Measurements from ENCODE around the gene SORL1-AS1.
"Not testable (repeated sequence)": the region's sequence is repeated elsewhere in the genome, so short reads cannot be mapped to it uniquely, and the experiment has no call there.

SORL1-AS1 gene

DNA sequence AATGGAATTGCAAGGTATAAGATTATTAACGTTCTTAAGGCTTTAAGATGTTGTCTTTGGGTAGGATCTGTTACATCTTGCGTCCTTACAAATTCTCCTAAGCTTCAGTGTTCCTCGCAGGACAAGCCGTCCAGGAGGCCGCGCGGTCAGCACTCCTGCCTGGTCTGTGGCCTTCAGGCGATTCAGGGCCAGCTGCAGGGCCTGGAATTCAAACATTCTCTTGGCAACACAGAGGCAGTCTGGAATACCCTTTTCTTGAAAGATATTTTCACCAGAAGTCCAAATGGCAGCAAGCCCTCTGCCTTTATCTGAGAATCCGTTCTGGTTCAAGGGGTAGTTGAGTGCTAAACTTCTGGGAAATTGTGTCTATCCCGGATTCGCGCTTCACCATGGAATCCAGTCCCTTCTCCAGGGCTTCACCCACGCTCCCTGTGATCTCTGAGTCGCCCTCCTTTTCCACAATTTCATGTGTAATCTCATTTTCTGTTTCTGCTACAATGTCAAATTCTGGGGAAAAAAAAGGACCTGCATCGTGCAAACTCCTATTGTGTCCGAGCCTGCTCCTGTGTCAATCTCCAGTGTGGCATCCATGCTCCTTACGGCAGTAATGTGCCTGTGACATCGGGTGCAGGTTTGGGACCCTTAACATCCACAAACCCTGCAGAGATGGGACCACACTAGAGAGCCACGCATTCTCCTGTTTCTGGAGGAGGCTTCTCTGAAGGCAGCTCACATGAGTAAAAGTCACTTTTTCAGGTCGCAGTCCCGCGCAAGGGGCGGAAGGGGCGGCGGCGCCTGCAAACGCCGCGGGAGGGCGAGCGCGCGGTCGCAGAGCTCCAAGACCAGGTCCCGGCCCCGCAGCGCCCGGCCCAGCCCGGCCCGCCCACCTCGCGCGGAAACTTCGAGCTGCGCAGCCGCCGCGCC lies 26.0 kb downstream of the SORL1-AS1 start:
- peak; percentile 9 to 44 (median 28) for DNase-seq

DNA sequence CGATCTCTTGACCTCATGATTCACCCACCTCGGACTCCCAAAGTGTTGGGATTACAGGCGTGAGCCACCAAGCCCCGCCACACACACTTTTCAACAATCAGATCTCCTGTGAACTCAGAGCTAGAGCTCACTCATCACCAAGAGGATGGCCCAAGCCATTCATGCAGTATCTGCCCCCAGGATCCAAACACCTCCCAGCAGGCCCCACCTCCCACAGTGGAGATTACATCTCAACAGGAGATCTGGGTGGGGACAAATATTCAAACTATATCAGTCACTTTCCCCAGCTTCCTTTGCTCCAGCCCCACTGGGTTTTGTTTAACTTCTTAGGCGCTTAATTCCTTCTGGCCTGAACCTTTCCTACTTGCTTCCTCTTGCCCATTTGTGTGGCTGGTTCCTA lies 26.9 kb downstream of the SORL1-AS1 start:
- no peak for DNase-seq

DNA sequence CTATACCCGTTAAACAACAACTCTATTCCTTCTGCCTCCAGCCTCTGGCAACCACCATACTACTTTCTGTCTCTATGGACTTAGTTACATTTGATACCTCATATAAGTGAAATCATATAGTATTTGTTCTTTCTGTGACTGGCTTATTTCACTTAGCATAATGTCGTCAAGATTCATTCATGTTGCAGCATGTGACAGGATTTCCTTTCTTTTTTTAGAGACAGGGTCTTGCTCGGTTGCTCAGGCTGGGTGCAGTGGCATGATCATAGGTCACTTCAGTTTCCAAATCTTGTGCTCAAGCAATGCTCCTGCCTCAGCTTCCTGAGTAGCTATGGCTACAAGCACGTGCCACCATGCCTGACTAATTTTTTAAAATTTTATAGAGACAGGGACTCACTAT lies 30.1 kb downstream of the SORL1-AS1 start:
- peak in 3 of 6 experiments; percentile 28 to 37 (median 34) for DNase-seq

DNA sequence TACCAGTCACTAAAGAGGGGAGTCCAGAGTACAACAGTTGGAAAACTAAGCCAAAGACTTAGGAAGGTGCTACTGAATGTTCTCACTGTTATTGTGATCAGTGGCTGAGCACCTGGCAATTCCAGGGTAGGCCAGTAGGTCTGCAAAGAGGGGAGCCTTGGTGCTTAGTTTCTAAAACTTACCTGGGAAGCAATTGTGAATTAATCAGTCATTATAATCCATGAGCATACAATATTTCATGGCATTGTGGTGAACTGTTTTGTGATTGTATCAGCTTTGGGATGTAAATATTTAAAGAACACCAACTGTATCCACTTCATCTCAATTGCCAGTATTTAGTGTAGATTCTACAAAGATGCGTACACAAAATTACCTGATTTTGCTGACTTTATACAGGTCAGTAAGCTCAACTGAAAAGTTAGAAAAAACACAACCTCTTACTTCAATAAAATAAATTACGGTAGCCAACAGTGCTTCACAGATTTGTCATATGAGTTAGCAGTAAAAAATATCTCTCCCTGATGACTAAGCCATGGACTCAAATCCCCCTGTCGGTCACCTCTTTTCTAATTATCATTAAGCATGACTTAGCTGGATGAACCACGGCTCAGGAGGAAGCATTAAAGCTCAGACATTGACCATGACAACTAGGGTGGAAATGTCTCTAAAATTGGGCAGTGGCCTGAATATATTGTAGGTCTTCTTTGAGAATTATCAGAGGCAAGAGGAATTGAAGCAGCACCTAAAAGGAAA lies 31.4 kb downstream of the SORL1-AS1 start:
- no peak for DNase-seq

DNA sequence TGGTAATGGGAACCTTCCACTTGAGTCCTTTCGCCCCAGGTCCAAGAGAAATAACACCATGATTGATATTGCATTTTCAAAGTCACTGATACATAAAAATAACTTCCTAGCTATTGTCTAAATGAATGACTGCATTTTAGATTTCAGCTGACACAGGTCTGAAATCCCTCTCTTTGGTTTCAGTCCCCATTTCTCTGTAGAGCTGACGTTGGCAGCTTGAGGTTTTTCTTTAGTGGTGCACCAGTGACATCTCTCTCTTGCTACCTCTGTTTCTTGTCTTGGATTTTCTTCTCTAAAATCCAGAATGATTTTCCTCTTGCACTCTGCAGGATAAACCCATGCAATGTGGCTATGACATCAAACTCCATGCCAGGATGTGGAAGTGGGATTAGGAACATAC lies 32.4 kb downstream of the SORL1-AS1 start:
- no peak for DNase-seq

DNA sequence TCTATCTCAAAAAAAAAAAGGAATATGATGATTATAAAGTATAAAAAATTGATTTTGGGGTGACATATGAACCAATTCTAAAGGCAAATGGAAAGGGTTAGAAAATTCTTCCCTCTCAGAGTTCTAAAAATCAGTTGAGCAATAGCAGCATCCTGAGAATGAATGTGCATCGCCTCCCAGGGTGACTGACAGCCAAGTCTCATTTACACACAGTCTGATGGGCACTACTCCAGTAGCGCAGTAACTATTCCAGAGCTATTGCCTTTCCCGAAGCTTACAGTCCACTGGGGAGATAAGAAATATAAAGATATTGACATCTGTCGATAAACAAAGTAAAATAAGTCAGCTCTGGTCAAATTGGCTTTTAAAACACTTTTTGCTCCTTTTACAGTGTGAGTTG lies 32.9 kb downstream of the SORL1-AS1 start:
- DNase-seq = no peak

DNA sequence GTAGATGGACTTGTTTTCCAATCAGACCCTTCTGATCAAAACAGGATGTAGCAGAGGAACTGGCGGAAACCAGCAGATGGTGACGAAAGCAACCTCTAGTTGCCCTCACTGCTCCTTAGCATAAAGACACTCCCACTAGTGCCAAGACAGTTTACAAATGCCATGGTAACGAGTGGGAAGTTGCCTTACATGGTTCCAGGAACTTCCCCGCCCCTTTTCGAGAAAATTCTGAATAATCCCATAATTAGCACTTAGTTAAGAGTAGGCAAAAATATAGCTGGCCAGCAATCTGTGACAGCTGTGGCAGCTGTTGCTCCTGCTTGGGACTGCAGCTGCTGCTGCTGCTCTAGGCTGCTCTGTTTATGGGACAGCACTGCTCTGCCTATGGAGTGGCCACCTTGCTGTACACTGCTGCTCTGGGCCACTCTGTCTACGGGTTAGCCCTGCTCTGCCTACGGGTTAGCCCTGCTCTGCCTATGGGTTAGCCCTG lies 34.1 kb downstream of the SORL1-AS1 start:
- peak; percentile 15 to 79 (median 69) for DNase-seq

DNA sequence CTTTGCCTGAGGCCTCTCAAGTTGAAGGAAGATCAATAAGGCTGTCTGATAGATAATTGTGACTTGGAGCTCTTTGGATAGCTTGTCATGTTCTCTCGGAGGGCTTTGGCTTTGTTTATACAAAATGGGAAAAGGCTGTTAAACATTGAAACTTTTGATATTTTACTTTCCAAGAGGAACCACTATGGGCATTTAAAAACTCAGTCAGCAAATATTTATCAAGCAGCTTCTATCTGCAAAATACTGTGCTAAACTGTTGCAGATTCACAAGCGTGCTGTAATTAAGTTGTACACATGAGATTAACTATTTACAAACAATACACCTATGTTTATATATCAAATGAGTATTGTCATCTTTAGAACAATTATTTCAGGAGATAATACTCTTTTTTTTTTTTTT lies 35.2 kb downstream of the SORL1-AS1 start:
- no peak for DNase-seq

DNA sequence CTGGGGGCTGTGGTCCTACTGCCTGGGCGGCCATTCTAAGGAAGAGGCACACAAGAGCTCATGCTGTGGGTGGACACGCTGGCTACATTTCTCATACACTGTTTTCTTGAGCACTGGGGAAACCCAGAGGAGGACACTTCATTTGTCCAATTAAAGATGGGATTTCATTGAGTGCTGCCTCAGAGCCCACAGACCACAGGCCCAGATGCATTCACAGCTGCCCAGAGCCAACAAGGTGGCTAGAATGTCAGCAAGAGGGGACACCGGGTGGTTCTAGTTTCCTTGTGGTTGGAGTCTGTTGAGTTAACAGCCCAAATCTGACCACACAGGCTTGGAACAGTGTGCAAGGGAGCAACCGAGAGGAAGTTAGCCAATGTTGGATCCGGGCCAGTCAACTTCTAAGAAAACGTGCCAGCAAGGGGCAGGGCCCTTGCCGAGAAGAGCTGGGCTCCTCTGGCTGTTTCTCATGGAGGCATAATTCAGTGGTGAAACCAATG lies 35.7 kb downstream of the SORL1-AS1 start:
- DNase-seq = peak in 5 of 6 experiments; percentile 11 to 46 (median 42)

DNA sequence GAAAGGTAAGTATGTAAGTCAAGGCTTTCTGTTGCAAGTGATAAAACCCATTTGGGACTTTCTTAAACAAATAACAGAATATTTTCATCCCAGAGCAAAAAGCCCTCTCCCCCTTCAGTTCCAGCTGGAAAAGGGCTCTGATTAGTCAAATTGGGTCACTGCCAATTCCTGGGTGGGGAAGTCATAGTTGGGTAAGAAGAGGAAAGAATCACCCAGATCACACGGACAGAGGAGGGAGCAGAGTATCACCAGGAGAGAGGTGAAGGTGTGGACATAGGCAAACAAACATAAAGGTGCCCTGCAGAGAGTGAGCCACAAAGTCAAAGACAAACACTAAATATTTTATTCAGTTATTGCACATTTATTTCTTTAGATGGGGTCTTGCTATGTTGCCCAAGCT lies 36.9 kb downstream of the SORL1-AS1 start:
- no peak for DNase-seq

DNA sequence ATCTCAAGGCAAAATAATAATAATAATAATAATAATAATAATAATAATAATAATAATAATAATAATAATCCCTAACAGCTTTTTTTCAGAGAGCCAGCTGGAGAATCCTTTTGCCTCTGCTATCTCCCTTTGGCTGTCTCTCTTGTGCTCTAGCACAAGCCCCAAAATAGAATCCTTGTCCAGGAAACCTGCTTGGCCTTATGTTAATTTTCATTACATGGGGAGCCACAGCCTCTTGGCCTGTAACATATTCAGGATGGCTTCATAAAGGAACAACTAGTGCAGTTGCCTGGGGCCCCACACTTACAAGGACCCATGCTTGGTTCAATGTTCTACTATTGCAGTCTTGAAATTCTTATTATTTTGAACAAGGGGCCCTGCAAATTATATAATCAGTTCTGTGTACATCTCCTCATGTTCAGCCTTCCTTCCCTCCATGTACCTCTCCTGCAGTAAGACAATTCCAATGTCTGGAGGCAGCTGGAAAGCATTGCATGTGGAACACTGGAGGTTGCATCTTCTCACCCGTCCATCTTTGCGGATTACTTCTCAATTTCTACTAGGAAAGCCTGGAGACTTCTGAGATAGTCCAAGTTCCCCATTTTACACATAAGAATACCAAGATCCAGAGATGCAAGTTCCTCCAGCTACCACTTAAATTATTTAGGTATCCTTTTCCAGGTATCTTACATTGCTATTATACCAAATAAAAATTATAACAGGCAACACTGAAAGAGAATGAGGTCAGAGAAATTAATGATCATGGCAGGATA lies 38.4 kb downstream of the SORL1-AS1 start:
- DNase-seq = no peak

DNA sequence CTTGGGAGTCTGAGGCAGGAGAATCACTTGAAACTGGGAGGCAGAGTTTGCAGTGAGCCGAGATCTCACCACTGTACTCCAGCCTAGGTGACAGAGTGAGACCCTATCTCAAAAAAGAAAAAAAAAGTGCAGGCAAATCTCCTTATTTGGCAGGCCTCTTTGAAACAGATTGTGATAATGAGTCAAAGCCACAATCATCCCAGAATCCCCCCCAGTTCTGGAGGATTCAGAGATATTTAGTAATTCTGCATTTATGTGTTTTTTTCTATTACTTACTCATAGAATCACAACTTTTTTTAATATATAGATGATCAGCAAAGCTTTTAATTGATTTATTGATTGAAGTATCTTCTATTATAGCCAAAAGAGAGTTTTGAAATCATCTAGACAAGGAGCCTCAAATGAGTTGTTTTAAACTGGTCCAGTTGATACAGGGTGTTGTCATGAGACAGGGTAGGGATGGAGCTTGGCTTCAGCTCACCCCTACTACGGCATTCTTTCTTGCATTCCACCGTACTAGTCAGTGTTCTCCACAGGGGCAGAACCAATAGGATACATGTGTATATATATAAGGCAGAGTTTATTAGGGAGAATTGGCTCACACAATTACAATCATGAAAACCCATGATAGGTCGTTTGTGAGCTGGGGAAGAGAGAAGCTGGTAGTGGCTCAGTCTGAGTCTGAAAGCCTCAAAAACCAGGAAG lies 39.9 kb downstream of the SORL1-AS1 start:
- DNase-seq = no peak

DNA sequence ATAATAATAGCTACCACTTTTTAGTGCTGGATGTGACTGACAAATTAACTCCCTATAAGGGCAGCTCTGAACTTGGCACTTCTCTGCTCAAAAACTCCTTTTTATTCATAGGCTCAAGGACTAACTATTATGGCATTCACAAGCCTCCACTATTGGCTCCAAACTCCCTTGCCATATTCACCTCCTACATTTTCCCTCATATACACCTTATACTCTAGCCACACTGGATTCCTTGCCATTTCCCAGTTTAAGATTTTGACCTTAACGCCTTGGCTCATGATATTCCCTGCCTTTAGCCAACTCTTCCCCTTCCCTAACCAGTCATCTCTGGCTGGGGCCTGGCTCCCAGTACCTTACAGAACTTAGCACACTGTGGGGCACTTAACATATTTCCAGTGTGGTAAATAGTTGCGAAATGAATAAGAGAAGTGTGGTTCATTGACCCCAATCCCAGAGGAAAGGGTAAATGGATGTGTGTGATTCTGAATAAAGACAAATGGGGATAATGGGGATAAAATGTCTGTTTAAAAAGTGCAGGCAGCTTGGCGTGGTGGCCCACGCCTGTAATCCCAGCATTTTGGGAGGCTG lies 40.7 kb downstream of the SORL1-AS1 start:
- DNase-seq = no peak

DNA sequence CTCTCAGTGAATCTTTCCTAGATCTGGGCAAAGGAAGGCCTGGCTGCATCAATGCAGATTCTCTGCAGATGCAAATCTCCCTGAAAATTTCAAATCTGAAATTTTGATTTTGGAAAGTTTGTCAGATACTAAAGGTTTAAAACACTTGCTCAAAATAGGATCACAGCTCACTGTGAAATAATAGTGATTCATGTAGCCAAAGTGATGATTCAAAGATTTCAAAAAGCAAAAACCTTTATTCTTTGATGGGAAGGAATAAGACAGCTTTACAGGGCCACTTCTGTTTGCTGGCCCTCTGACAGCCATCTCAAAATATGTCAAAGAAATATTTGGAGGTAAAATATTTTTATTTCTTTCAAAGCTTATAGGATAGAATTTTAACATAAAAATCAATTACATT lies 41.4 kb downstream of the SORL1-AS1 start:
- DNase-seq = not testable (repeated sequence)

DNA sequence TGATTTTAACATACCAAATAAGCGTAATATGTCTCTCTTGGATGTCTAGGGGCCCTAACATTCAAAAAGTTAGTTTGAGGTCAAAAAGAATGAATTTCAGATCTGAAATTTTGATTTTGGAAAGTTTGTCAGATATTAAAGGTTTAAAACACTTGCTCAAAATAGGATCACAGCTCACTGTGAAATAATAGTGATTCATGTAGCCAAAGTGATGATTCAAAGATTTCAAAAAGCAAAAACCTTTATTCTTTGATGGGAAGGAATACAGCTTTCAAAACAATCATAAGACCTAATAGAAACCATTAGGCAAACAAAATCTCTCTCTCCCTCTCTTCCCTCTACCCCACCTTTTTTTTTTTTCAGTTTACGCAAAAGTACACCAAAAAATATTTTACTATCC lies 42.7 kb downstream of the SORL1-AS1 start:
- not testable (repeated sequence) for DNase-seq

DNA sequence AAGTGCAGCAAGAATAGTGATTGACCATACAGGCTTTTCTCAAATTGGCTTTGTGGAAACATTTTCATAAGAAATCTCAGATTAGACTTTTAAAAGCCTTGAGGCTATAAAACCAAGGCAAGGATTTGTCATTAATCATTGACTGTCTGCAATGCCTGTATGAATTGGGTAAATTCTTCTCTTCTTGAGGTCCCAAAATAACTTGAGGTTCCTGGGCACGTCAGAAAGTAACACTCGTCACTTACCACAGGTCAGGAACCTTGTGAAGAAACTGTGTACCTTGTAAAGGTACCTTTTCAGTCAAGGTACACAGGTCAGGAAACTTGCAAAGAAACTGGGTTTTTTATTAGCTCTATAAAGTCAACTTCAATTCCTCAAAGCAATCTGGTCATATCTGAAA lies 43.9 kb downstream of the SORL1-AS1 start:
- no peak for DNase-seq

DNA sequence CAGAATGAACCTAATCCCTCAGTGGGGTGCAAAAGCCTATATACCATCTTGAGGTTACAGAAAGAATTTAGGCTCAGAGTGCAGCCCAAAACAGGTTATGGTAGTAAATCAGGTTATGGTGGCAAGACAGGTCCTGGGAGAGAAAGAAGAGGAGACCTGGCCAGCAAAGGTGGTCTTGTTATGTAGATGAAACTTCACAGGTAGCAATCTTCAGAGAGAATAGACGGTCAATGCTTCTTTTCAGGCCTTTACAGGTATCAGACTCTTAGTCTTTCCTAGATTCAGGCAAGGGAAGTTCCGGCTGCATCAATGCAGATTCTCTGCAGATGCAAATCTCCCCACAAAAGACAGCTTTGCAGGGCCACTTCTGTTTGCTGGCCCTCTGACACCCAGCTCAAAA lies 46.5 kb downstream of the SORL1-AS1 start:
- no peak for DNase-seq

DNA sequence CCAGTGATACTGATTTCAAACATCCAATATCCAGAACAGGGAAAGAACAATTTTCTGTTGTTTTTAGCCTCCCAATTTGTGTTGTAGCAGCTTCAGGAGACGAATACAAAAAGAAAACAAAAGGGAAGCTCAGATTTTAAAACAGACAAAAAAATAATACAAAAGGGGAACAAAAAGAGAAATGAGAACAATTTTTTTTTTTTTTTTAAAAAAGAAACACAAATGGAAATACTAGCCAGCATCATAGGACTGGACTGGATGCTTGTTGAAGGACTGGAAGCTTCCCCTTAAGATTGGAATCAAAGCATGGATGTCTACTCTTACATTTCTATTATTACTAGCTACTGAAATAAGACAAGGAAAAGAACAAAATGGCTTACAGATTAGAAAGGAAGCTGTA lies 47.1 kb downstream of the SORL1-AS1 start:
- no peak for DNase-seq

DNA sequence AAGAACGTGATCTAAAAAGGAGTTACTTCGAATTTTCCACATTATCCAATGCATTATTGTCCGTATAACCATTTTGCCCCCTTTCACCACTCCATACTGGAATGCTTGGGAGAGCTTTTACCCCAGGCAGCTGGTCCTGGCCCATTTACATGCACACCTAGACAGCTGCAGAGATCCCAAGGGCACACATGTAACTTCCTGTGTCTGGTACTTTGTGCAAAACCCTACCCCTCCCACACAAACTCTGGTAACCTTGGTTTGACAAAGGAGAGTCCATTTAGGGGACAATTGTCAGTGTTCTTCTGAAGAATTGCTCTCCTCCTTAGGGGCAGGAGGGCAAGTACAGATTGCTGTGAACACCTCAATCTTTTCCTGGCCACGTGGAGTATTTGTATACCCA lies 58.0 kb downstream of the SORL1-AS1 start:
- no peak for DNase-seq

DNA sequence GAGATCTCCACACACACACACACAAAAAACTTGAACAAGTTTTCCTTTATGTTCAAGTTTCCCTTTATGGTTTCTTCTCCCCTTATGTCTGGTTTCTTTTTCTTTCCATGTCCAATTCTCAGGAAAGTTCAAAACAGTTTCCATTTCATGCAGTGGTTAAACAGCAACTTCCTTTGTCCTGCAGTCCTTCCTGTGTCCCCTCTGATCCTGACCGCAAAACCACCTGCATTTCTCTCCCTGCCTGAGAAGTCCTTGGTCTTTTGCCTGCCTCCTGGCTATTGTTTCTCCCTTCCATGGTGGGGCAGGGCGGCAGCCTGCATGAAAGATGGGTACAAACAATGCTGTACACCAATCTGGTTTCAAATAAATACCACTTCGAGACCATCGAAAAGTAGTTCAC lies 58.9 kb downstream of the SORL1-AS1 start:
- no peak for DNase-seq

DNA sequence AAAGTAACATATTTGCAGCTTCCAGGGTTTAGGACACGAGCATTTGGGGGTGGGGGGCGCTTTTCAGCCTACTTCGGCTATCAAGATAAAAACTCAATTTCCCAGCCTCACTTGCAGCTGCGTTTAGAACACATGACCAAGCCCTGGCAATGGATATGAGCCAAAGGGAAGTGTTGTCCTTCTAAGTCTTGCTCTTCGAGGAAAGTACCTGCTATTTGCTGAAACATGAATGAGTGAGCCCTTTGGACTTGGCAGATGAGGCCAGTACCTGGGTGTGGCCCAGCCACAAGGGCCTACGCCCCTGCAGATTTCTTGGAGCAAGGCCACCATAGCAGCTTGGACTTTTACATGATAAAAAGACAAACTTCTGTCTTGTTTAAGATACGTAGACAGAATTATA lies 60.9 kb downstream of the SORL1-AS1 start:
- no peak for DNase-seq

DNA sequence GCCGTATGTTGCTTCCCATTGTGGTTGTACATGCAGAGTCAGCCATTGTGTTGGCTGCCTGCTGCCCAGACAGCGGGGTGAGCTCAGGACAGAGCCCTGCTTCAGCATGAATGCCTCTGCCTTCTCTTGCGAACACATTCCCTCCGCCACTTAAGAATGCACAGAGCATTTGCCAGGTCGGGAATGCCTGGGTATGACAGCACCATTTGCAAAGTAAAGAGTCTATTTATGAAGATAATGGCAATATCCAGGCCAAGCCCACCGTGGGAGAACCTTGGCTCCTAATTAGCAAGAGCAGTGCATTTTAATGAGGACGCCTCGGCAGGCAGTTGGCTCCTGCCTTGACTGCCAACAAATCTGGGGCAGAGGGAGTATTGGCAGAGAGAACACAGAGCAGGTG lies 63.1 kb downstream of the SORL1-AS1 start:
- no peak for DNase-seq

Data from stimulated activated naive CD4-positive, alpha-beta T cell (primary cell).